HepG2 (cell line): ENCODE results near the gene TCF12. TPM values are rescaled to one million over a fixed set of nuclear protein-coding genes. Genes with fewer than 3 reads are reported as not detected.
A peak's percentile ranks its signal among the peaks of the same experiment; 100 is the strongest.

Experiments used
- ATAC-seq: fragments of 200-7000 bp; cut with Tn5 transposase; 3 replicates; pipeline ENCODE4 v1.9.1; 2020; ENCODE audit warnings: mild to moderate bottlenecking, moderate library complexity
- BruUV-seq: library from RNA; stranded (reverse); fragments of 400-500 nt; replicated peaks from 2 replicates; lab custom pipeline; 2021; lab: Mats Ljungman, UMichigan
- CTCF ChIA-PET: fragments of 300-600 bp; formaldehyde crosslinking; extraction: SDS; loops from one replicate; lab custom pipeline; 2021; ENCODE audit warnings: low total read pairs, inconsistent platforms, low intra/inter-chr PET ratio; lab: Yijun Ruan, JAX
- POLR2A ChIA-PET: fragments of 350-600 bp; sonication (Branson Sonifier 250); formaldehyde crosslinking; loops from one replicate; lab custom pipeline; 2020; ENCODE audit warnings: antibody characterized with exemption, inconsistent platforms; lab: Yijun Ruan, JAX
- DNase-seq: peaks from one replicate; pipeline ENCODE4 v3.0.0-alpha.2; 2015; ENCODE audit warnings: low spot score
- FAIRE-seq: peaks from 3 replicates; lab custom pipeline; 2011; peaks lifted over from hg19 to GRCh38; lab: Jason Lieb, UNC
- H2AFZ ChIP-seq: one replicate; pipeline ENCODE4 v1.6.1; 2011; ENCODE audit warnings: low read length, inconsistent platforms
- H3K27ac ChIP-seq: fragments of 300-600 bp; 3 replicates; pipeline ENCODE4 v1.8.0; 2011; ENCODE audit warnings: mixed run types, mild to moderate bottlenecking, mixed read lengths, low read length, inconsistent platforms; ENCODE audit not compliant: insufficient read depth; ENCODE audit errors: extremely low read length
- H3K27me3 ChIP-seq, 2 experiments: fragments of 200-600 bp in 1 of 2; 2 replicates in 1 of 2; 3 replicates in 1 of 2; pipeline versions ENCODE4 v1.6.0 to v1.8.0; 2011; ENCODE audit warnings: low read length in 2 of 2, mild to moderate bottlenecking in 2 of 2, moderate library complexity in 2 of 2, inconsistent platforms in 1 of 2; ENCODE audit not compliant: insufficient read depth in 2 of 2, control insufficient read depth in 1 of 2
- H3K36me3 ChIP-seq, 2 experiments: fragments of 200-600 bp in 1 of 2; replicated peaks in 1 of 2; 2 replicates in 1 of 2; 3 replicates in 1 of 2; pipeline versions ENCODE4 v1.5.1 to v1.8.0; 2011; ENCODE audit warnings: low read length in 2 of 2, inconsistent platforms in 1 of 2; ENCODE audit not compliant: insufficient read depth in 2 of 2, control insufficient read depth in 1 of 2
- H3K4me1 ChIP-seq: 2 replicates; pipeline ENCODE4 v1.5.1; 2012; ENCODE audit warnings: low read length, inconsistent platforms; ENCODE audit not compliant: insufficient read depth
- H3K4me2 ChIP-seq: 2 replicates; pipeline ENCODE4 v1.6.0; 2011; ENCODE audit warnings: low read depth, low read length, inconsistent platforms
- H3K4me3 ChIP-seq, 3 experiments: fragments of 200-600 bp in 1 of 3; sonication (generic), shearing (Covaris generic) in 1 of 3; replicated peaks in 1 of 3; 2 replicates each; pipeline ENCODE4 v1.5.1; 2011 to 2016; ENCODE audit warnings: low read length in 3 of 3, inconsistent platforms in 2 of 3, low read depth in 2 of 3, mild to moderate bottlenecking in 2 of 3, control low read depth in 1 of 3, mixed read lengths in 1 of 3; ENCODE audit not compliant: insufficient read depth in 1 of 3
- H3K79me2 ChIP-seq: one replicate; pipeline ENCODE4 v1.6.1; 2011; ENCODE audit warnings: low read length, inconsistent platforms; ENCODE audit not compliant: insufficient read depth
- H3K9ac ChIP-seq: 2 replicates; pipeline ENCODE4 v1.6.0; 2011; ENCODE audit warnings: mild to moderate bottlenecking, low read depth, low read length, inconsistent platforms; ENCODE audit not compliant: insufficient read depth
- H3K9me3 ChIP-seq: 2 replicates; pipeline ENCODE4 v1.5.1; 2012; ENCODE audit warnings: mild to moderate bottlenecking, low read length
- H4K20me1 ChIP-seq: 2 replicates; pipeline ENCODE4 v1.6.0; 2011; ENCODE audit warnings: inconsistent platforms, mild to moderate bottlenecking, low read length, moderate library complexity; ENCODE audit not compliant: insufficient read depth
- ARID5B ChIP-seq: IDR thresholded peaks from 2 replicates; pipeline ENCODE4 v1.4.0; 2020; ENCODE audit warnings: mild to moderate bottlenecking, missing genetic modification reagents
- ATM ChIP-seq: fragments of 450-650 bp; IDR thresholded peaks from 2 replicates; pipeline ENCODE4 v1.7.1; 2017; ENCODE audit warnings: mild to moderate bottlenecking, borderline replicate concordance
- MAFK ChIP-seq, 2 experiments: IDR thresholded peaks in 1 of 2; conservative IDR thresholded peaks in 1 of 2; 2 replicates each; pipeline ENCODE4 v1.6.1; 2011; ENCODE audit warnings: improper control_type of control experiment in 2 of 2, low read length in 2 of 2
- PPARG ChIP-seq: conservative IDR thresholded peaks from 2 replicates; pipeline ENCODE4 v1.6.1; 2016; ENCODE audit warnings: missing biosample characterization, missing genetic modification reagents
- SOX13 ChIP-seq, 3 experiments: fragments of 450-650 bp in 1 of 3; sonication (generic) in 1 of 3; formaldehyde crosslinking in 1 of 3; IDR thresholded peaks in 2 of 3; conservative IDR thresholded peaks in 1 of 3; 2 replicates each; pipeline versions ENCODE4 v1.5.0 to v1.6.1; 2016 to 2020; ENCODE audit warnings: antibody characterized with exemption in 1 of 3, mild to moderate bottlenecking in 1 of 3, missing compliant biosample characterization in 1 of 3, missing genetic modification reagents in 1 of 3, moderate library complexity in 1 of 3
- SOX5 ChIP-seq: IDR thresholded peaks from 2 replicates; pipeline ENCODE4 v1.6.1; 2016; ENCODE audit warnings: borderline replicate concordance
- STAT6 ChIP-seq: sonication (generic); formaldehyde crosslinking; IDR thresholded peaks from 2 replicates; pipeline ENCODE4 v1.4.0; 2020; ENCODE audit warnings: missing genetic modification reagents, mild to moderate bottlenecking, borderline replicate concordance
- ZNF18 ChIP-seq: sonication (generic); formaldehyde crosslinking; IDR thresholded peaks from 2 replicates; pipeline ENCODE4 v1.8.0; 2022; ENCODE audit warnings: mild to moderate bottlenecking, missing genetic modification reagents; ENCODE audit not compliant: insufficient replicate concordance
- ZNF674 ChIP-seq: sonication (generic); formaldehyde crosslinking; IDR thresholded peaks from 2 replicates; pipeline ENCODE4 v1.5.0; 2020; ENCODE audit warnings: low read depth, mild to moderate bottlenecking, missing genetic modification reagents
- ZNF850 ChIP-seq: sonication (generic); formaldehyde crosslinking; conservative IDR thresholded peaks from 2 replicates; pipeline ENCODE4 v1.9.0; 2021; ENCODE audit warnings: mild to moderate bottlenecking, missing genetic modification reagents
- WGBS: methylation state at CpG from one replicate; pipeline ENCODE4 v1.1.6; 2017; ENCODE audit warnings: low lambda C conversion rate; 5-methylcytosine and 5-hydroxymethylcytosine counted together
- in situ Hi-C: cut with HindIII; loops from 2 replicates; pipeline ENCODE4 v1.10.0; 2017; ENCODE audit warnings: low pct_unique_long_range_greater_than_20kb; ENCODE audit not compliant: extremely low pct_ligation_motif_present
- intact Hi-C: fragments of 100-400 bp; cut with micrococcal nuclease; formaldehyde crosslinking; loops from one replicate; pipeline ENCODE4 v1.10.0; 2022; ENCODE audit not compliant: unreplicated experiment
- polyA plus RNA-seq, 8 experiments: library from polyadenylated mRNA; depleted of rRNA in 3 of 8; stranded (reverse) in 7 of 8; unstranded in 1 of 8; fragments of >200 nt; fragmentation: Illumina TruSeq in 4 of 8; extraction: Trizol in 4 of 8; gene quantifications; 2 replicates each; pipeline versions ENCODE4 v1.2.1 to v1.2.3, GENCODE V29; 2011 to 2016; ENCODE audit warnings: low read depth in 4 of 8, missing spikeins in 1 of 8, mixed read lengths in 1 of 8; ENCODE audit not compliant: insufficient read depth in 1 of 8
- total RNA-seq, 5 experiments: library from RNA; depleted of rRNA; stranded (reverse); fragments of >200 nt; fragmentation: Illumina TruSeq; extraction: Trizol; gene quantifications; 2 replicates each; pipeline ENCODE4 v1.2.3, GENCODE V29; 2016; ENCODE audit warnings: low read depth in 1 of 5
- TF ChIP-seq, protein P1 (sequence below): IDR thresholded peaks from 2 replicates; pipeline ENCODE4 v1.6.1; 2016; ENCODE audit warnings: missing biosample characterization, missing genetic modification reagents, low read depth

TCF12 gene
- total and polyA plus RNA-seq, 2 of the 13 experiments (the other 11 are each of a cell fraction or from before 2014, with no cell fraction given): 48.6 to 51.1 TPM

- no peak overlapping the region for H3K4me3 ChIP-seq
- intact Hi-C loops: no loop called here
- H3K79me2 ChIP-seq: peaks cover 43% of the 10 kb centered on the region
- peak overlapping the region; percentile 21; the same call in 1 of the 2 replicates for H3K4me2 ChIP-seq
- in situ Hi-C loops: no loop called here
- peaks cover 17% of the 10 kb centered on the region for H3K4me1 ChIP-seq
- peaks cover 3% of the 10 kb centered on the region; the same call in 1 of the 2 replicates for H4K20me1 ChIP-seq
- ChIA-PET POLR2A (no interaction called here), CTCF (no interaction called here)
- peaks cover 0 to 1% of the 10 kb centered on the region in 2 experiments; a peak in 1 of 5 replicates for H3K27me3 ChIP-seq
- H3K36me3 ChIP-seq: peaks cover 0 to 7% of the 10 kb centered on the region in 2 experiments; a peak in 2 of 5 replicates
- DNase-seq: peak; percentile 75
- FAIRE-seq: no peak
- no peak overlapping the region for H3K9ac ChIP-seq
- no TSS peak for BruUV-seq
- ATAC-seq: no peak; the same call in 2 of the 3 replicates
- peak overlapping the region; percentile 54 for H3K27ac ChIP-seq
- H3K9me3 ChIP-seq: no peaks in the 10 kb centered on the region
- no peak overlapping the region for H2AFZ ChIP-seq
- WGBS: 36% methylated on average over 2 of the region's 2 CpGs
- TF ChIP-seq ATM: no peak
- TF ChIP-seq ARID5B: peak; percentile 43
- TF ChIP-seq STAT6 (CRISPR knock-in tag): no peak
- TF ChIP-seq ZNF674: no peak
- peak; percentile 51 for TF ChIP-seq SOX13 (IDR thresholded peaks at IDR 0.05)
- peak in 1 of 2 experiments; percentile 92; a peak in 2 of 4 replicates for TF ChIP-seq SOX13 (CRISPR knock-in tag; conservative IDR thresholded peaks at IDR 0.05 in 1 of 2, IDR thresholded peaks at IDR 0.05 in 1 of 2)
- TF ChIP-seq ZNF850 (CRISPR knock-in tag): no peak
- TF ChIP-seq, protein P1, sequence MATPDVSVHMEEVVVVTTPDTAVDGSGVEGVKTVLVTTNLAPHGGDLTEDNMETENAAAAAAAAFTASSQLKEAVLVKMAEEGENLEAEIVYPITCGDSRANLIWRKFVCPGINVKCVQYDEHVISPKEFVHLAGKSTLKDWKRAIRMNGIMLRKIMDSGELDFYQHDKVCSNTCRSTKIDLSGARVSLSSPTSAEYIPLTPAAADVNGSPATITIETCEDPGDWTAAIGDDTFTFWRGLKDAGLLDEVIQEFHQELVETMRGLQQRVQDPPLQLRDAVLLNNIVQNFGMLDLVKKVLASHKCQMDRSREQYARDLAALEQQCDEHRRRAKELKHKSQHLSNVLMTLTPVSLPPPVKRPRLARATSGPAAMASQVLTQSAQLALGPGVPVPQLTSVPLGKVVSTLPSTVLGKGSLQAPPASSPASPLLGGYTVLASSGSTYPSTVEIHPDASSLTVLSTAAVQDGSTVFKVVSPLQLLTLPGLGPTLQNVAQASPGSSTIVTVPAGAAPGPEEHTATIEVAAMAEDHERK (CRISPR knock-in tag): no peak
- TF ChIP-seq PPARG (CRISPR knock-in tag): peak; percentile 52; the same call in 1 of the 2 replicates
- no peak for TF ChIP-seq MAFK (conservative IDR thresholded peaks at IDR 0.05 in 1 of 2, IDR thresholded peaks at IDR 0.05 in 1 of 2; ENCODE audit: low read length in 2 of 2)
- TF ChIP-seq ZNF18 (CRISPR knock-in tag): no peak
- peak; percentile 90 for TF ChIP-seq SOX5
Measured at GRCh38 chr15:57060799-57061198, 142.4 kb downstream of the TCF12 start.
